Activated CD4-positive, alpha-beta memory T cell treated with anti-CD3 and anti-CD28 coated beads, Interleukin-2, amount 10 ng/mL, durations not matched to agents 7 days and 5 days (primary cell): ENCODE data around the gene SLC25A51. TPM values are rescaled to one million over a fixed set of nuclear protein-coding genes. Genes with fewer than 3 reads are reported as not detected.

Experiments
- CTCF ChIA-PET: fragments of 350-600 bp; sonication (Branson Sonifier 250); formaldehyde crosslinking; loops from one replicate; lab custom pipeline; 2021; ENCODE audit warnings: antibody characterized with exemption, inconsistent platforms; lab: Charles Lee
- POLR2A ChIA-PET: fragments of 350-600 bp; sonication (Branson Sonifier 250); formaldehyde crosslinking; loops from one replicate; lab custom pipeline; 2021; ENCODE audit warnings: antibody characterized with exemption; lab: Charles Lee
- DNase-seq: peaks from one replicate; pipeline ENCODE4 v3.0.0-alpha.2; 2020
- H3K27ac Mint-ChIP-seq: one replicate; pipeline ENCODE4 v1.8.0; 2021; ENCODE audit warnings: mild to moderate bottlenecking, mixed read lengths
- H3K27me3 Mint-ChIP-seq: one replicate; pipeline ENCODE4 v1.8.0; 2021; ENCODE audit warnings: mixed read lengths
- H3K36me3 Mint-ChIP-seq: one replicate; pipeline ENCODE4 v1.8.0; 2021; ENCODE audit warnings: low read depth, mixed read lengths
- H3K4me1 Mint-ChIP-seq: one replicate; pipeline ENCODE4 v1.8.0; 2021; ENCODE audit warnings: mixed read lengths
- H3K4me3 Mint-ChIP-seq: one replicate; pipeline ENCODE4 v1.8.0; 2021; ENCODE audit warnings: mild to moderate bottlenecking, mixed read lengths
- H3K9me3 Mint-ChIP-seq: one replicate; pipeline ENCODE4 v1.8.0; 2021; ENCODE audit warnings: mixed read lengths
- total RNA-seq, 2 experiments: library from RNA; stranded (reverse); gene quantifications; one replicate each; pipeline ENCODE4 v1.2.3, GENCODE V29; 2021

The SLC25A51 gene
- 10 to 100 TPM; 28.4 to 29.3 TPM for total RNA-seq

DNA sequence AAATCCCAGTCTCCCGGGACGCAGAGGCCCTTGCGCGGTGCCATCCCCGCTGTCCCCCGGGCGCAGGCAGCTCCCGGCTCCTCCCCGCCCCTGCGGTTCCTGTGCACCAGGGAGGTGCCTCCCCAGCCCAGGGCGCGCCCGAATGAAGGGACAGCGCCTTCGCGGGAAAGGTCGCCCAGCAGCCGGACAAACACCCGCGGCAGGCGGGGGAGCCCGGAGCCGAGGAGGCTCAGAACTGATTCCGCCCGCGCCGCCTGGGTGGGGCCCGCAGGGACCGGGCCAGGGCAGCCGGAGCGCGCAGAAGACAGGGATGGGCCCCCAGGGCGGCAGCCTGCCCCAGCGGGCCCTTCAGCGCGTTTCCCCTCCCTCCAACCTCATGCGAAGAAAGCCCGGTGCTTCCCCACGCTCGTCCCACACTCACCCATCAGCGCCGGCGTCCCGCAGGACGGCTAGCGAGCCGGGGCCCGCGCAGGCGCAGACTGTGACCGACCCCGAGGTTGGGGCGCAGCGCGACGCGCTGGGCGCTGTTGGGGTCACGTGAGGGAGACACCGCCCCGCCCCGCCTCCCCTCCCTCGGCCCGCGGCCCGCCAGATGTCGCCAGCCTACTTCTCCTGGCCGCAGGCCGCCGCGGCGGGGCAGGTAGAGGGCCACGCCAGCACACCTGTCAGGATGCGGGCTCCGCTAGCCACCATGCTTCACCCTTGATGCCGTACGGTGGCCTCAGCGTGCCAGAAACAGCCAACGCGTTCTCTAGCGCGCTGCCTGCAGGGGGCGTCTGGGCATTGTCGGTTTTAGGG, at the start of gene SLC25A51:
Gene SLC25A51 (minus strand): TSS at position 481 of the 798 bp plus-strand sequence. CDS start 15,577 bp downstream, outside the sequence.
- POLR2A ChIA-PET, result interaction anchor here (0.7 to 2.5 kb wide), 10 partner anchors 10 to 418 kb away, joined by 3 to 15 read pairs (median 6); partner anchors contain the start of genes DCAF10, EXOSC3, POLR1E and TOMM5
- CTCF ChIA-PET, result interaction anchor here (0.8 to 2.6 kb wide), 9 partner anchors 9 to 422 kb away, joined by 3 to 14 read pairs (median 5); partner anchors contain the start of genes DCAF10, EXOSC3, SHB and TOMM5
- peak; percentile 95 for DNase-seq
- Mint-ChIP-seq H3K27ac (peak within 1 kb of the TSS; percentile 87), H3K4me3 (peak within 1 kb of the TSS; percentile 87), H3K9me3 (no peaks in the 10 kb centered on the region), H3K4me1 (peaks cover 35% of the 10 kb centered on the region), H3K27me3 (peaks cover 5% of the 10 kb centered on the region), H3K36me3 (peaks cover 13% of the 10 kb centered on the region)

DNA sequence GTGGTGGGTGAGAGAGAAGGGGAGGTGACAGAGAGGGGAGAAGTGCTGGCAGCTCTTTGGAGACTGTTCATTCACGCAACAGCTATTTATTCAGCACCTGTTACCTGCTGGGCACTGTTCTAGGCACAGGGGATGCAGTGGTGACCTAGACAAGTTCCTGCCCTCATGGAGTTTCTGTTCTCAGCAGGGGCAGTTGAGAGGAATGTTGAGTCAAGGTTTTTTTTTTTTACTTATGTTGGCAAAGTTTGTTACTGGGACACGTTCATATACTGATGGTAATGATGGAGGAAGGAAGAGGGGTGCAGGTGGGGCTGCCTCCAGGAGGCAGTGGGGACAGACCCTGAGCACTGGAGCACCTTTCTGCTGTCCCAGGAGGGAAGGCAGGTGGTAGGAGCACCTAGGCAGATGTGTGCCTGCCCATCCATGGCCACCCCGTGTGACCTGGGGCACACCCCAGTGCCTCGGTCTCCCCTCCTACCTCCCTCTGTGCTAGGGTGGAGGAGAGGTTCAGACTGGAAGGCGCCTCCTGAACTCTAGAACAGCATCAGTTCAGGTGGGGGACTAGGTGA, 49.4 kb upstream of the SLC25A51 start:
- Mint-ChIP-seq H3K9me3 (no peaks in the 10 kb centered on the region), H3K27ac (peak overlapping the region; percentile 76)
- POLR2A ChIA-PET, result no interaction called here

DNA sequence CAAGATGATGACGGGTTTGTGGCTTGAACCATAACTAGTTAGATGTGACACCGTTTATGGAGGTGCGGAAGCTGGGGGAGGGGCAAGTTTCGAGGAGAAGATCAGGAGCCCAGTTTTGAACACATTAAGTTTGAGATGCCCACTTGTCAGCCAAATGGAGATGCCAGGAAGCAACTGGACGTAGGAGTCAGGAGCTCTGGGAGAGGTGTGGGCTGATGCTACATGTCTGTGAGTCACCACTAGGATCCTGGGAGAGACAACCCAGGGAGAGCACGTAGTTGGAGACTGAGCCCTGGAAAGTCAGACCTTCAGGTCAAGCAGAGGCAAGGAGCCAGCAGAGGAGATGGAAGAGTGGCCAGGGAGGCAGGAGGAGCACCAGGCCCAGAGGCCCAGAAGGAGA, 48.8 kb upstream of the SLC25A51 start:
- H3K4me3 Mint-ChIP-seq, result no peak overlapping the region
- peaks cover 31% of the 10 kb centered on the region for H3K4me1 Mint-ChIP-seq
- no peaks in the 10 kb centered on the region for H3K9me3 Mint-ChIP-seq
- ChIA-PET CTCF (no interaction called here), POLR2A (no interaction called here)
- no peaks in the 10 kb centered on the region for H3K36me3 Mint-ChIP-seq
- H3K27me3 Mint-ChIP-seq, result no peaks in the 10 kb centered on the region
- peak overlapping the region; percentile 76 for H3K27ac Mint-ChIP-seq
- DNase-seq, result no peak

More for the DNA sequence above, 49.4 kb upstream of the SLC25A51 start:
- CTCF ChIA-PET, result no interaction called here
- Mint-ChIP-seq H3K4me3 (no peak overlapping the region), H3K4me1 (peaks cover 31% of the 10 kb centered on the region), H3K27me3 (no peaks in the 10 kb centered on the region), H3K36me3 (no peaks in the 10 kb centered on the region)
- DNase-seq, result no peak

GRCh38 chr9:37951671-37952449, 47.9 kb upstream of the SLC25A51 start:
- Mint-ChIP-seq H3K27ac (no peak overlapping the region), H3K4me1 (peaks cover 31% of the 10 kb centered on the region), H3K36me3 (no peaks in the 10 kb centered on the region), H3K27me3 (no peaks in the 10 kb centered on the region), H3K9me3 (no peaks in the 10 kb centered on the region), H3K4me3 (no peak overlapping the region)
- CTCF ChIA-PET, result no interaction called here
- DNase-seq, result no peak
- POLR2A ChIA-PET, result no interaction called here

GRCh38 chr9:37950561-37950960, 46.6 kb upstream of the SLC25A51 start:
- Mint-ChIP-seq H3K9me3 (no peaks in the 10 kb centered on the region), H3K36me3 (no peaks in the 10 kb centered on the region), H3K4me1 (peaks cover 31% of the 10 kb centered on the region), H3K27me3 (no peaks in the 10 kb centered on the region), H3K4me3 (no peak overlapping the region), H3K27ac (no peak overlapping the region)
- ChIA-PET CTCF (interaction anchor here (0.7 kb wide), 1 partner anchor 711 kb away, joined by 3 read pairs; no protein-coding TSS in a partner anchor), POLR2A (no interaction called here)
- no peak for DNase-seq

DNA sequence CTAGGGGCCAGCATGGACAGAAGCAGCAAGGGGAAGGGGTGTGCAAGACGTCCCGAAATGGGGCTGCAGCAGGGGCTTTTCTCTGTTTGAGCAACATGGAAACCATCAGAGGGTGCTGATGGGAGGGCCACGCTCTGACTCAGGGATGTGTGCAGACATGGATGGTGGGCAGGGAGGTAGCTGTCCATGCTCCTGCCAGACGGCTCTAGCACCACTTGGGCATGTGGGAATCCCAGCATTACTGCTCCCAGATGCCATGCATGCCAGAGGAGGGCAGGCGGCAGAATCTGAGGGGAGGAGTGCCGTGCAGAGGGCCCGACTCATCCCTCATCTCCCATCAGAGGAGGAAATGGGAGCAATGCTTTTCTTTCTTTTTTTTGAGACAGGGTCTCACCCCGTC, 45.6 kb upstream of the SLC25A51 start:
- Mint-ChIP-seq H3K27ac (no peak overlapping the region), H3K9me3 (no peaks in the 10 kb centered on the region), H3K4me3 (no peak overlapping the region), H3K36me3 (no peaks in the 10 kb centered on the region), H3K4me1 (peaks cover 26% of the 10 kb centered on the region), H3K27me3 (no peaks in the 10 kb centered on the region)
- no peak for DNase-seq
- POLR2A ChIA-PET, result no interaction called here
- CTCF ChIA-PET, result interaction anchor here (0.7 kb wide), 1 partner anchor 63 kb away, joined by 3 read pairs; no protein-coding TSS in a partner anchor

DNA sequence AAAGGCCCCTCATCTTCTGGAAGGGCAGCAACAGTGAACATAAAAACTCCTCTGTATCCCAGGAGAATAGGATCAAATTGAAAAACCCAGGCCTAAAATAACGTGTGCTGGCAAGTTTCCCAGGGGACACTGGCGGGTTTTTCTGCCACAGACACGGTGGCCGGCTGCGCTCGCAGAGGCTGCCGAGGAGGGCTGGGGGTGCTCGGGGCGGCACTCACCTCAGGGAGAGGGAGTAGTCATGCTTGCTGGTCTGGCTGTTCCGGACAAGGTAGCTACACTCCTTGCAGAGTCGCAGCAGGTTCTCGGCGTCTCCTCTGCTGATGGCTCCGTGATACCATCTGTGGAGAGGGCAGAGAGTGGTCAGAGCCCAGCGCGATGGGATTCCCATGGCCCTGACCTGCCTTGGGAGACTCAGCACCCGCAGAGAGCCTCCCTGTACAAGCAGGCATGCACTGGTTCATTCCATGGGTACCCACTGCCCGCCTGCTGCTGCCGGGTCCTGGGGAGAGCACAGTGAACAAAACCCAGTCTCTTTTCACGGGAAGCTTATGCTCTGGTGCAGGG, 44.6 kb upstream of the SLC25A51 start:
- Mint-ChIP-seq H3K36me3 (no peaks in the 10 kb centered on the region), H3K4me3 (no peak overlapping the region), H3K9me3 (no peaks in the 10 kb centered on the region), H3K4me1 (peaks cover 15% of the 10 kb centered on the region), H3K27ac (no peak overlapping the region), H3K27me3 (no peaks in the 10 kb centered on the region)
- ChIA-PET POLR2A (no interaction called here), CTCF (no interaction called here)
- no peak for DNase-seq

- no peaks in the 10 kb centered on the region for H3K36me3 Mint-ChIP-seq
- H3K4me1 Mint-ChIP-seq, result peaks cover 10% of the 10 kb centered on the region
- no peaks in the 10 kb centered on the region for H3K9me3 Mint-ChIP-seq
- H3K27ac Mint-ChIP-seq, result no peak overlapping the region
- CTCF ChIA-PET, result no interaction called here
- POLR2A ChIA-PET, result no interaction called here
- no peak for DNase-seq
- no peak overlapping the region for H3K4me3 Mint-ChIP-seq
- H3K27me3 Mint-ChIP-seq, result no peaks in the 10 kb centered on the region
These were observed 44.0 kb upstream of the SLC25A51 start for GRCh38 chr9:37947977-37948376.

DNA sequence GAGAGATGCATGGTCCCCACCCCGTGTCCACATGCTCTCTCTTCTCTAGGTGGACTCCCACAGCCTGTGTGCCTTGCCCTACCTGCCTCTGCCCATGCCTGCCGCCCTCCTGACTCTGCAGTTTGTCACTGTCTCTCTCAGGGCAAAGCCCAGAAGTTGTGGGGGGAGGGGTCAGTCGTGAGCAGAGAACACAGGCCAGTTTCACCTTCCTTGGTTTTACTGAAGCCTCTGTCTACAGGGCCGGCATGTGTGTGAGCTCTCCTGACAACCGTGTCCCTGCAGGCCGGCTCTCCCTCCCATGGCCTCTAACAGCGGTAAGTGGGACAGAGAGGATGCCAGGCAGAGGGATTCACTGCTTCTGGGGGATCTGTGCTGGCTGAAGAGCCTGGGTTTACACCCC, 43.5 kb upstream of the SLC25A51 start:
- no peaks in the 10 kb centered on the region for H3K27me3 Mint-ChIP-seq
- CTCF ChIA-PET, result no interaction called here
- POLR2A ChIA-PET, result no interaction called here
- peaks cover 5% of the 10 kb centered on the region for H3K4me1 Mint-ChIP-seq
- H3K27ac Mint-ChIP-seq, result no peak overlapping the region
- DNase-seq, result no peak
- H3K36me3 Mint-ChIP-seq, result no peaks in the 10 kb centered on the region
- H3K9me3 Mint-ChIP-seq, result no peaks in the 10 kb centered on the region
- H3K4me3 Mint-ChIP-seq, result no peak overlapping the region

DNA sequence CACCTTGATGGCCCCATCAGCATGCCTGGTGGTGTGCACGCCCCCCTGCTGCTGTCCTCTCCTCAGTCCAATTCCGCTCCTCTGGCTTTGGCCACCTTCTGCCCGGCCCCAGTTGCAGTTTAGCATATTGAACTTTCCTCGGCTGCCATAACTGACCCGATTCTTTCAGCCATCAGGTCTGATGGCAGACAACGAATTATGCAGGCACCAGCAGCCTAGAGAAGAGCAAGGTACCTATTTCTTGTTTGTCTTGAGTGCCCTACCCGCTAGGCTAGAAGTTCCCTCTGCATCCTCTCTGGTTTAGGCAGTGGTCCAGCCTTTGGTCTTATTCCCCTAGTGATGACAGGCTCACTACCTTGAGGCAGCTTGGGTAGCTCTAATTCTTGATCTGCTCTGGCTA, 43.0 kb upstream of the SLC25A51 start:
- H3K27me3 Mint-ChIP-seq, result no peaks in the 10 kb centered on the region
- H3K36me3 Mint-ChIP-seq, result no peaks in the 10 kb centered on the region
- ChIA-PET CTCF (no interaction called here), POLR2A (no interaction called here)
- no peaks in the 10 kb centered on the region for H3K9me3 Mint-ChIP-seq
- no peak overlapping the region for H3K4me3 Mint-ChIP-seq
- no peak overlapping the region for H3K27ac Mint-ChIP-seq
- DNase-seq, result no peak
- no peaks in the 10 kb centered on the region for H3K4me1 Mint-ChIP-seq

GRCh38 chr9:37946041-37946440, 42.1 kb upstream of the SLC25A51 start:
- Mint-ChIP-seq H3K4me3 (no peak overlapping the region), H3K27me3 (no peaks in the 10 kb centered on the region), H3K27ac (no peak overlapping the region), H3K36me3 (no peaks in the 10 kb centered on the region), H3K4me1 (no peaks in the 10 kb centered on the region), H3K9me3 (no peaks in the 10 kb centered on the region)
- no peak for DNase-seq
- ChIA-PET CTCF (no interaction called here), POLR2A (no interaction called here)

DNA sequence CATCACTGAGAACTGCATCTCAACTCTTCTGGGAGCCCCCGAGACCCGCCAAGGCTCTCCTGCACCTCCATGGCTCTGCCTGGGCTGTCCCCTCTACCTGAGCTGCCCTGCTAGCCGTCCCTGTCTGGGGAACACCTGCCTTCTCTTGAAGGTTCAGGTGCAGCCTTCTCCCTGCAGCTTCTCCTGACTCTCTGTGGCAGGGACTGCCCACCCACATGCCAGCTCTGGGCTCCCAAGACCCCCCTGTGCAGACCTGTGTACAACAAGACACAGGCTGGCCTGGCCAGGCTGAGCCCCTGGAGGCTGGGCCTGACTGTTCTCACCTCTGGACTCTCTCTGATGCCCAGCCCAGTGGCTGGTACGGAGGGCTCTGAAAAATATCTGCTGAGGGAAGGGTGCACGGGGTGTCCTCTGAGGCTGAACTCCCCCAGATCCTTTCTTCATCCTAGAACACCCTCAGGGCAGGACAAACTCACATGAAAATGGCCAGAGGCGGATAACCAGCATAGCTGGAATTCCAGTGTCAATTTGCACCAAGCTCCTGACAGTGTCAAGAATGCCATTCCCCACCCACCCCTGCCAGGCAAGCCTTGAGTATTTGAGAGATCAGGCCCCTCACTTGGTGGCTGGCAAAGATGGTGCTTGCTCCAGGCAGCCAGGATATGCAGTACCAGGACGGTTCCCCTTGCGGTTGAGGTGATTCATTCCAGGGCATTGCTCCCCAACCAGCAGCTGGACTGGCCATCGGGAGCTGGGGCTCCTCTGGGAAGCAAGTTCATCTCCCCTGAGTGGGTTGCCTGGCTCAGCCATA, 40.9 kb upstream of the SLC25A51 start:
- H3K36me3 Mint-ChIP-seq, result no peaks in the 10 kb centered on the region
- H3K9me3 Mint-ChIP-seq, result no peaks in the 10 kb centered on the region
- POLR2A ChIA-PET, result no interaction called here
- H3K4me3 Mint-ChIP-seq, result no peak overlapping the region
- H3K4me1 Mint-ChIP-seq, result no peaks in the 10 kb centered on the region
- H3K27me3 Mint-ChIP-seq, result no peaks in the 10 kb centered on the region
- DNase-seq, result no peak
- CTCF ChIA-PET, result no interaction called here
- H3K27ac Mint-ChIP-seq, result no peak overlapping the region
